Ramos (cell line): Measurements from ENCODE around the gene TLK1.

Source experiments
- in situ Hi-C: fragments of 300-500 bp; cut with MboI; formaldehyde crosslinking; loops from one replicate; pipeline ENCODE4 v1.14.3; 2022; ENCODE audit warnings: low sequenced_read_pairs; ENCODE audit not compliant: unreplicated experiment

Gene TLK1

GRCh38 chr2:171160119-171160955 is at the start of gene TLK1:
TLK1 (minus strand) TSS chr2:171160893; CDS start chr2:171160428, 465 bp downstream.
- in situ Hi-C loops, result no loop called here

DNA sequence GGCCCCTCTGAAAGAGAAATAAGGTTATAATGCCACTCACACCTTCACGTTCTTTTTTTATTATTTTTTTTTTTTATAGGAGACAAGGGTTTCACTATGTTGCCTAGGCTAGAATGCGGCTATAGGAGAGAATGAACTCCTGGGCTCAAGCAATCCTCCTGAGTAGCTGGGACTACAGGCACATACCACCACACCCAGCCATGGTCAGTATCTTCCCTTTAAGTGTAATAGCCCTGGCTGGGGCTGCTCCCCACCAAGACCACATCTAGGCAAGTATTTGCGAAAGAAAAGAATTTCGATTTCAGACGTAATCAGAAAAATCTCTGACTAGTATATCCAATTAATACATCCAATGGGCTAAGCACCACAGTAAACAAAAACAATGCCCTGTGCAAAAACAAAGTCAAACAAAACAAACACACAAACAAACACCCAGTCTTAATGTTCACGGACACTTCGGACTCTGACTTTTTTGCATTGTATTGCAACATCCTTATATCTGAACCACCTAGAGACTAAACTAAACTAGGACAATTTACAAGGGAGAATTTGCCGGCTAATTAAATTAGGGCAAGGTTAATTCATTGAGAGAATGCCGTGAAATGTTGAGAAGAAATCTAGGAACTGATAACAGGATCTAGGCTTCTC is 49.6 kb upstream of the TLK1 start:
- in situ Hi-C loops, result no loop called here

- in situ Hi-C loops, result no loop called here
These were observed 48.0 kb upstream of the TLK1 start for GRCh38 chr2:171208657-171209056.

DNA sequence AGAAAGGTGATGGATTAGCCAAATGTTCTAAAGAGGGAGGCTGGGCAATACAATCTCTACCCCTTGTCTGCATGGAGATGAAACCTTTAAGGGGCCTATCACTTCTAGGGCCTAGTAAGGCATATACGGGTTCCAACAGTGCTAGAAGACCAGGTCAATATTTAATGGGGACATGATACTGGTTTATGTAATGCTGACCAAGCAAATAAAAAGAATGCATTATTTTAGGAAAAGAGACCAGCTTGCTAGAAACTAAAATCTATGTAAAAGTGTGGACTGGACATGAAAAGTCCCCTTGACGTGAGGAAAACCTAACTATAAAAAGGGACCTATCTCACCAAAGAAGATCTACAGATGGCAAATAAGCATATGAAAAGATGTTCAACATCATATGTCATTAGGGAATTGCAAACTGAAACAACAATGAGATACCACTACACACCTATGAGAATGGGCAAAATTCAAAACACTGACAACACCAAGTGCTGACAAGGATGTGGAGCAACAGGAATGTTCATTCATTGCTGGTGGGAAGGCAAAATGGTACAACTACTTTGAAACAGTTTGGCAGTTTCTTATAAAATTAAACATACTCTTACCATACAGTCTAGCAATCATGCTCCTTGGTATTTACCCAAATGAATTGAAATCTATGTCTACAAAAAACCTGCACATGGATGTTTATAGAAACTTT is 45.9 kb upstream of the TLK1 start:
- in situ Hi-C loops, result no loop called here

GRCh38 chr2:171205551-171205950 is 44.9 kb upstream of the TLK1 start:
- in situ Hi-C loops, result no loop called here

- in situ Hi-C loops, result no loop called here
These were observed 41.1 kb upstream of the TLK1 start for GRCh38 chr2:171201767-171202166.

DNA sequence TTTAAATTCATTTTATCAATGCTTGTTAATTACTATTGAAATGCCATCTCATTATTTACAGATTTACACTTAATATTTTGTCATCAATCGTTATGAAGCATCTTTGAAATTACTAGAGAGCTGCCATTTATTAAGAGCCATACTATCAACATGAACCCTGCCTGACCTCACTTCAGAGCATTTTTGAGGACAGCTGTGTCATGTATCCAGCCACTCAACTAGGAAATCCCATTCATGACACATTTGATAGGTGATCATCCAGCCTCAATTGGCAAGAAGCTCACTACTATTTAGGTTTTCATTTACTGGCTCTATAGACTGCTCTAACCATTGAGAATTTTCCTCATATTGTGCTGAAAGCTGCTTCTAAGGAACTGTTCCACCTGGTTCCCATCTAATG is 40.6 kb upstream of the TLK1 start:
- in situ Hi-C loops, result no loop called here

DNA sequence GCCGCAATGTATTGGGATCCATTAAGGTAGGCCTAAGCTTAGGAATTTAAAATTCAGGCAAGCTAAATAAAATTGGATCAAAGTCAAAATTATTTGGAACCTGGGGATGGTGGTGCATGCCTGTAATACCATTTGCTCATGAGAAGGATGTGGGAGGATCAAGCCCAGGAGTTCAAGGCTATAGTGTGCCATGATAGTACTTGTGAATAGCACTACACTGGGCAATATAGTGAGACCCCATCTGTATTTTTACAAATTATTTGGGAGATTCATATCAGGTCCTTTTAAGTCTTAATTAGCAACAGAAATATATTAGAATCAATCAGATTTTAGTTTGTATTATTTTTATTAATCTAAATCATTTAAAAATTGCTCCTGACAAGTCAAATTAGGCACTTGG is 39.8 kb upstream of the TLK1 start:
- in situ Hi-C loops, result no loop called here

GRCh38 chr2:171191021-171191420 is 30.3 kb upstream of the TLK1 start:
- in situ Hi-C loops, result no loop called here

- in situ Hi-C loops, result no loop called here
These were observed 27.1 kb upstream of the TLK1 start for GRCh38 chr2:171187819-171188218.

- in situ Hi-C loops, result no loop called here
These were observed 26.5 kb upstream of the TLK1 start for GRCh38 chr2:171187177-171187576.

DNA sequence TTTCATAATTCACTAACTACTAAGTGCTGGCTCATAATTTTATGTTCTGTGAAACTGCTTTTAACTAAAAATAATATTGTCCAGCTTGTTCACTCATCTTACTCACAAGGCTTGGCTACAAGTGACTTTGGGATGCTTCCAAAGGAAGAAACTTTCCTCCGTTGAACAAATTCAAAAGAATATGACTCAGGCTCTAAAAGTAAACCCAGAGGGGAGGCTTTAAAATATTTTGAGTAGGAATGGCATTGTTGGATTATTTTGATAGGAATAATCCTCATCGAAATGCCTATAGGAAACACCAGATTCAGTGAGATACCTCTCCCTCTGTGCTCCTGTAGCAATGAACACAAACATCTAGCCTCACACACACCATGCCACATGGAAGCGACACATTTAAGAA is 25.2 kb upstream of the TLK1 start:
- in situ Hi-C loops, result no loop called here

DNA sequence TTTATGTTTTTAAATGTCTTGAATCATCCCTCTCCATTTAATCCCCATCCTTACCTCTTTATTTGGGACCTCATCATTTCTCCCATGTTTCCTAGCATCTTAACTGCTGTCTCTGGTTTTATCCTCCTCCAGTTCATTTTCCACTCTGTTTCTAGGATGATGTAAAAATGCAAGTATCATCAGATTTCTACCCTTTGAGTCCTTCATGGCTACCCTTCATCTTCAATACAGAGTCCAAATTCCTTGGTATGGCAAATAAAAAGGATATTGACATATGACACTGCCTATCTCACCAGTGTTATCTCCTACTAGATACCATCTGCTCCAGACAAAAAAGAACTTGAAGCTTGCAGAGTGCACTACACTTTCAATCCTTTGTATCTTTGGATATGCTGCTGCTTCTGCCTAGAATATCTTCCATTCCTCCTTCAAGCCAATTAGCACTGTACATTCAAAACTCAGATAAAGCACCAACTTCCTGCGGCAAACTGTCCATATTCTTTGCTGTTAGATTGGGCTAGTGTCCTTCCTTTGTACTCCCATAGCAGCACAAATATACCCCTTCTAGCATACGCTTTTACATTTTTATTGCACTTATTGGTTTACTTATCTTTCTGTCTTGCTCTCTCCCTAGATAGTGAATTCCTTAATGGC is 24.6 kb upstream of the TLK1 start:
- in situ Hi-C loops, result no loop called here

DNA sequence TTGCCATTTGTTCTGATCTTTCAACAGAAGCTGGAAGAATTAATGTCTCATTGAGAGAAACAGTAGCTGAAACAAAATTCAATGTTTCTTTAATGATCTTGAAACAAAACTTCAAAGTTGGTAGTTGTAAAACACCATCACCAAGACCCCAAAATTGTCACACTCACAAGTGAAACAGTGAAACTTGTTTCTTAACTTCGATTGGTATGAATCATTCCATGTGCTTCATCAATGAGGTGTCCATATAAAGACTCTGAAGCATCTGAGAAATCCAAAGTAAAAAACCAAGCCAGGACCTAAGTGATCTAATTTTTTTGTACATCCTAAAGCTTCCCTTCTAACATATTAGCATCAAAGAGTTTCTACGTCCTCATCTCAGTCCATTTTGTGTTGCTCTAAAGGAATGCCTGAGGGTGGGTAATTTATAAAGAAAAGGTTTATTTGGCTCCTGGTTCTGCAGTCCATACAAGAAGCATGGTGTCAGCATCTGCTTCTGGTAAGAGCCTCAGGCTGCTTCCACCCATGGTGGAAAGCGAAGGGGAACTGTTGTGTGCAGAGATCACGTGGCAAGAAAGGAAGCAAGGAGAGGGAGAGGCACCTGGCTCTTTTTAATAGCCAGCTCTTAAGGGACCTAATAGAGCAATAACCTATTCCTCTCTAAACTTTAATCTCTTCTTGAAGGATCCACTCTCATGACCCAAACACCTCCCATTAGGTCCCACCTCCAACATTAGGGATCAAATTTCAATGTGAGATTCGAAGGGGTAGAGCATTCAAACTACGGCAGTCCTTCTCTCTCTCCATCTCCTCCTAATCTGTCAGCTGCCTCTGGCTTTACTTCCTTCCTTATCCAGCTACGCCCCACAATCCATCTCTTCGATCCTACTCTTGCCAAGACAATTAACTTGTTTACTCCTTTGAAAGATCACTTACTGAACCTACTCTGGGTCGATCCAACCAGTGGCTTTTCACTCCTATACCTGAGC is 20.7 kb upstream of the TLK1 start:
- in situ Hi-C loops, result no loop called here

DNA sequence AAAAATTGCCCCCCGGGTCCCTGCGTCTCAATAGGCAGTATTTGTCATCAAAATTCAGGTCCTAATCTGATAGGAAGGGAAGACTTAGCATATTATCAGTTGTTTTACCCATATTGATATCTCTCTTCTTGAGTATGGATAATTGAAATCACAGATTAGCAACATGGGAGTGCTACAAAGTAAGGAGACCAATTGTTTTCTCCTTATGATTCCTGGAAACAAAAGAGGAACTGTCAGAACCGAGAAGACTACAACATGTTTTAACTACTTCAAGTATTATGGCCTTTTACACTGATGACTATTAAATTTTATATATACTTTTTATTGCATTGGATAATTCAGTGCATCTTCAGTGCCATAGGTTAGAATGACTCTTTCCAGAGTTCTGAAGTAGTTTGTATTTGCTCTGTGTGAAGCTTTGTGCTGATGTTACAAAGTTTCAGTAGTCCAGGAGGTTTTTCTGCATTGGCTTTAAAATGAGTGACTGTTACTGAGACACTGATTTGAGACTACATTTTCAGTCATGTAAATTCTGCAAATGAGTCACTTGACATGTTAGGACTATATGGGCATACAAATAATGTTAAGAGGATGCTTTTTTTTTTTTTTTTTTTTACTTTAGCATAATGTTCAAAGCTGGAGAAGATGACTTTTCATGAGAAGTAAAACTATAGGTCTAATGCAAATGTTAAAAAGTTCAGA is 19.7 kb upstream of the TLK1 start:
- in situ Hi-C loops, result no loop called here

- in situ Hi-C loops, result no loop called here
These were observed 18.3 kb upstream of the TLK1 start for GRCh38 chr2:171178993-171179392.

GRCh38 chr2:171176516-171176915 is 15.8 kb upstream of the TLK1 start:
- in situ Hi-C loops, result no loop called here

DNA sequence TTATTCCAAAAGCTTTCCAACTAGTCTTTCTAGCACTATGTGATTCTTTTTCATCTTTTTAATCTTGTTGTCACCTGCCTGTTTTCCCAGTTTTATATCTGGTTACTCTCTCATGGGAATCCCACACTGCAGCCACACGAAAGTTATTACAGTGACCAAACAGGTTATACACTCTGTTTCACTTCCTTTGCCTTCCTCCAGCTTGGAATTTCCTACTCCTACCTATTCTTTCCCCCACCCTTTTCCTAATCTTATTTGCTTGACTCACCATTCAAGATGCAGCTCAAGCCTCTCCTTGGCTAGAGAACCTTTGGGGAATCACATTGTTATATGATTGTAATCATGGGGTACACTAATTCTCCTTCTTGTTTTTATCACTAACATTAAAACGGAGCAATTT is 13.4 kb upstream of the TLK1 start:
- in situ Hi-C loops, result no loop called here

DNA sequence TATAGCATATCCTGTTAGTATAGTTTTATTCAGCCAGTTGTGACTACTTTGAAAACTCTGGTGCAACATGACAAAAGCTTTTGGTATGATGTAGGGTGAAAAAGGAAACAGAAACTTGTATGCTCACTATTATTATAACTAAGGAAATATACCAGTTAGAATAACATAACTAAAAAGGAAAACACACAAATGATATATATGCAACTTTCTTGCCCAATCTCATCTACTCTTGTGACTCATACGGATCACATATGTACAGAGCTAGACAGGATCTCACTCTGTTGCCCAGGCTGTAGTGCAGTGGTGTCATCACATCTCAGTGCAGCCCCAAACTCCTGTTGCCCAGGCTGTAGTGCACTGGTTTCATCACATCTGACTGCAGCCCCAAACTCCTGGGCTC is 12.4 kb upstream of the TLK1 start:
- in situ Hi-C loops, result no loop called here
